PC-3 (cell line): ENCODE measurements around the gene HOXD12. TPM values are rescaled to one million over a fixed set of nuclear protein-coding genes. Genes with fewer than 3 reads are reported as not detected.

Source experiments
- ATAC-seq: fragments of 200-7000 bp; cut with Tn5 transposase; 2 replicates; pipeline ENCODE4 v1.9.1; 2020; ENCODE audit warnings: mild to moderate bottlenecking, moderate library complexity
- BruUV-seq: library from RNA; stranded (reverse); fragments of 400-500 nt; replicated peaks from 2 replicates; lab custom pipeline; 2021; lab: Mats Ljungman, UMichigan
- CTCF ChIA-PET: fragments of 300-600 bp; sonication (Branson Sonifier 250); formaldehyde crosslinking; loops from one replicate; lab custom pipeline; 2022; ENCODE audit warnings: antibody characterized with exemption; lab: Charles Lee
- POLR2A ChIA-PET: fragments of 300-600 bp; sonication (Branson Sonifier 250); formaldehyde crosslinking; loops from one replicate; lab custom pipeline; 2022; ENCODE audit warnings: antibody characterized with exemption; ENCODE audit not compliant: unreplicated experiment; lab: Charles Lee
- DNase-seq: peaks from one replicate; pipeline ENCODE4 v3.0.0-alpha.2; 2015
- H2AFZ ChIP-seq: fragments of 300-600 bp; sonication (generic); 2 replicates; pipeline ENCODE4 v1.6.0; 2016; ENCODE audit warnings: antibody characterized with exemption, low read length
- H3F3A ChIP-seq: fragments of 300-600 bp; sonication (generic); one replicate; pipeline ENCODE4 v1.6.0; 2017; ENCODE audit warnings: antibody characterized with exemption, low read length, control low read depth, mild to moderate bottlenecking; ENCODE audit not compliant: unreplicated experiment
- H3K27ac ChIP-seq: fragments of 300-600 bp; sonication (generic); 2 replicates; pipeline ENCODE4 v1.5.1; 2016; ENCODE audit warnings: mild to moderate bottlenecking, low read length
- H3K27me3 ChIP-seq: fragments of 300-600 bp; sonication (generic); 2 replicates; pipeline ENCODE4 v1.6.1; 2016; ENCODE audit warnings: low read length, mixed read lengths
- H3K36me3 ChIP-seq: fragments of 300-600 bp; sonication (generic); 2 replicates; pipeline ENCODE4 v1.6.1; 2016; ENCODE audit warnings: low read depth, mixed run types, low read length, mixed read lengths
- H3K4me1 ChIP-seq: fragments of 300-600 bp; sonication (generic); 2 replicates; pipeline ENCODE4 v1.5.1; 2016; ENCODE audit warnings: low read length; ENCODE audit not compliant: insufficient read depth
- H3K4me2 ChIP-seq: fragments of 300-600 bp; sonication (generic); 2 replicates; pipeline ENCODE4 v1.6.0; 2016; ENCODE audit warnings: low read length
- H3K4me3 ChIP-seq: fragments of 300-600 bp; sonication (generic); 2 replicates; pipeline ENCODE4 v1.5.1; 2016; ENCODE audit warnings: mild to moderate bottlenecking, low read length, mixed read lengths
- H3K79me2 ChIP-seq: fragments of 300-600 bp; sonication (generic); 2 replicates; pipeline ENCODE4 v1.6.1; 2017; ENCODE audit warnings: low read length, mixed read lengths
- H3K9ac ChIP-seq: fragments of 300-600 bp; sonication (generic); 2 replicates; pipeline ENCODE4 v1.6.0; 2016; ENCODE audit warnings: mild to moderate bottlenecking, low read length
- H3K9me2 ChIP-seq: fragments of 300-600 bp; sonication (generic); replicated peaks from 2 replicates; pipeline ENCODE4 v1.6.1; 2016; ENCODE audit warnings: mixed run types, low read length, mixed read lengths
- H3K9me3 ChIP-seq: fragments of 300-600 bp; sonication (generic); 2 replicates; pipeline ENCODE4 v1.6.1; 2016; ENCODE audit warnings: low read length, mixed read lengths
- H4K20me1 ChIP-seq: fragments of 300-600 bp; sonication (generic); 2 replicates; pipeline ENCODE4 v1.6.1; 2016; ENCODE audit warnings: low read length, mixed read lengths
- CTCF ChIP-seq: fragments of 300-600 bp; sonication (generic); conservative IDR thresholded peaks from 2 replicates; pipeline ENCODE4 v1.5.1; 2017; ENCODE audit warnings: antibody characterized with exemption, low read depth, mild to moderate bottlenecking, low read length
- EZH2 ChIP-seq: fragments of 300-600 bp; sonication (generic); IDR thresholded peaks from one replicate; pipeline ENCODE4 v1.6.1; 2017; ENCODE audit warnings: antibody characterized with exemption, mild to moderate bottlenecking, low read length; ENCODE audit not compliant: unreplicated experiment
- EZH2phosphoT487 ChIP-seq: fragments of 300-600 bp; sonication (generic); IDR thresholded peaks from 2 replicates; pipeline ENCODE4 v1.6.1; 2018; ENCODE audit warnings: mild to moderate bottlenecking, antibody characterized with exemption, low read length, borderline replicate concordance
- intact Hi-C: fragments of 100-400 bp; cut with micrococcal nuclease; formaldehyde crosslinking; loops from 2 replicates; pipeline ENCODE4 v1.9.0; 2023
- total RNA-seq: library from RNA; depleted of rRNA; stranded (reverse); fragments of >200 nt; gene quantifications from 2 replicates; pipeline ENCODE4 v1.2.3, GENCODE V29; 2014

The HOXD12 gene
- total RNA-seq, 1 experiment from 2014 or later: not detected

GRCh38 chr2:176110415-176111308, 11.1 kb downstream of the HOXD12 start:
- CTCF ChIA-PET: interaction anchor here (1.0 kb wide), 1 partner anchor 421 kb away, joined by 10 read pairs; no protein-coding TSS in a partner anchor
- no peak for DNase-seq
- H3K27ac ChIP-seq: no peak overlapping the region
- no TSS peak for BruUV-seq
- peaks cover 40% of the 10 kb centered on the region for H3K27me3 ChIP-seq
- peak overlapping the region; percentile 33 for H3K4me2 ChIP-seq
- H3K36me3 ChIP-seq: no peaks in the 10 kb centered on the region
- H3K9me2 ChIP-seq: no peaks in the 10 kb centered on the region
- H3K79me2 ChIP-seq: no peaks in the 10 kb centered on the region
- H4K20me1 ChIP-seq: no peaks in the 10 kb centered on the region
- intact Hi-C loops: loop anchor here (5.0 kb wide), 2 partner anchors 702 to 1037 kb away; no protein-coding TSS in a partner anchor
- ATAC-seq: no peak
- TF ChIP-seq CTCF (no peak), EZH2phosphoT487 (no peak), EZH2 (no peak)
- POLR2A ChIA-PET: no interaction called here
- H3K9ac ChIP-seq: no peak overlapping the region
- H3K4me1 ChIP-seq: peaks cover 4% of the 10 kb centered on the region; the same call in 1 of the 2 replicates
- H3K9me3 ChIP-seq: no peaks in the 10 kb centered on the region
- H2AFZ ChIP-seq: no peak overlapping the region
- no peak overlapping the region for H3K4me3 ChIP-seq
- no peaks in the 10 kb centered on the region for H3F3A ChIP-seq

- H3K9me2 ChIP-seq: no peaks in the 10 kb centered on the region
- peak overlapping the region; percentile 33 for H3K4me2 ChIP-seq
- no TSS peak for BruUV-seq
- peak; percentile 72 for ATAC-seq
- H2AFZ ChIP-seq: no peak overlapping the region
- POLR2A ChIA-PET: no interaction called here
- peaks cover 36% of the 10 kb centered on the region for H3K27me3 ChIP-seq
- H3F3A ChIP-seq: no peaks in the 10 kb centered on the region
- no peaks in the 10 kb centered on the region for H3K79me2 ChIP-seq
- no peak overlapping the region for H3K9ac ChIP-seq
- no peaks in the 10 kb centered on the region for H4K20me1 ChIP-seq
- intact Hi-C loops: loop anchor here (5.0 kb wide), 2 partner anchors 701 to 1036 kb away; no protein-coding TSS in a partner anchor
- H3K4me1 ChIP-seq: peaks cover 4% of the 10 kb centered on the region; the same call in 1 of the 2 replicates
- CTCF ChIA-PET: interaction anchor here (1.0 kb wide), 1 partner anchor 421 kb away, joined by 10 read pairs; no protein-coding TSS in a partner anchor
- H3K27ac ChIP-seq: no peak overlapping the region
- no peaks in the 10 kb centered on the region for H3K36me3 ChIP-seq
- TF ChIP-seq EZH2phosphoT487 (no peak), CTCF (peak; percentile 91)
- H3K4me3 ChIP-seq: no peak overlapping the region
- no peaks in the 10 kb centered on the region for H3K9me3 ChIP-seq
- DNase-seq: peak; percentile 65
These were observed 11.7 kb downstream of the HOXD12 start for GRCh38 chr2:176111309-176111663.
